ENCODE data around the gene SOHLH1. TPM values are rescaled to one million over a fixed set of nuclear protein-coding genes. Genes with fewer than 3 reads are reported as not detected.

SOHLH1 gene
- total RNA-seq, 1 experiment from 2014 or later = not detected

DNA sequence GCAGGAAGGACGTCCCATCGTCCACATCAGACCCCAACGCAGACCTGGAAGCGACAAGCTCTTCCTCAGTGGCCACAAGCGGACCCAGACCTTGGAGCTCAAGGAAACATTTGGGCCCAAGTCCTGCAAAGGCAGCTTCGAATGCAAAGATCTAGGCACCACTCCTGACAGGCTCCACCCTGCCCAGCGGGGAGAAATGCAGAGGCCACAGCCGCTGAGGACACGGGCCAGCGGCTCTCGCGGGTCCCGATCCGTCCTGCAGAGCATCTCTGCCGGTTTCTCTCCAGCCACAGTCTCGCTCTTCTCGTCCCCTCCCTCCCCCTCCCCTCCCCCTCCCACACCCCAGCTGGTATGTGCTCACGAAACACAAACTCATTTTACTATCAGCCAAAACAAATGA lies 4.9 kb downstream of the SOHLH1 start:
- TF ChIP-seq, protein P1, sequence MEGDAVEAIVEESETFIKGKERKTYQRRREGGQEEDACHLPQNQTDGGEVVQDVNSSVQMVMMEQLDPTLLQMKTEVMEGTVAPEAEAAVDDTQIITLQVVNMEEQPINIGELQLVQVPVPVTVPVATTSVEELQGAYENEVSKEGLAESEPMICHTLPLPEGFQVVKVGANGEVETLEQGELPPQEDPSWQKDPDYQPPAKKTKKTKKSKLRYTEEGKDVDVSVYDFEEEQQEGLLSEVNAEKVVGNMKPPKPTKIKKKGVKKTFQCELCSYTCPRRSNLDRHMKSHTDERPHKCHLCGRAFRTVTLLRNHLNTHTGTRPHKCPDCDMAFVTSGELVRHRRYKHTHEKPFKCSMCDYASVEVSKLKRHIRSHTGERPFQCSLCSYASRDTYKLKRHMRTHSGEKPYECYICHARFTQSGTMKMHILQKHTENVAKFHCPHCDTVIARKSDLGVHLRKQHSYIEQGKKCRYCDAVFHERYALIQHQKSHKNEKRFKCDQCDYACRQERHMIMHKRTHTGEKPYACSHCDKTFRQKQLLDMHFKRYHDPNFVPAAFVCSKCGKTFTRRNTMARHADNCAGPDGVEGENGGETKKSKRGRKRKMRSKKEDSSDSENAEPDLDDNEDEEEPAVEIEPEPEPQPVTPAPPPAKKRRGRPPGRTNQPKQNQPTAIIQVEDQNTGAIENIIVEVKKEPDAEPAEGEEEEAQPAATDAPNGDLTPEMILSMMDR (IDR thresholded peaks at IDR 0.05; ENCODE audit: unreplicated experiment) = no peak
- ChIA-PET POLR2A (no interaction called here), CTCF (interaction anchor here (0.9 to 1.5 kb wide), 2 partner anchors 8 to 916 kb away, joined by 3 to 4 read pairs; partner anchors contain the start of gene KCNT1)
- no peak overlapping the region for H3K27ac Mint-ChIP-seq (ENCODE audit: low read depth, unreplicated experiment)
- H3K9me3 Mint-ChIP-seq (ENCODE audit: unreplicated experiment) = no peaks in the 10 kb centered on the region
- no peaks in the 10 kb centered on the region for H3K36me3 Mint-ChIP-seq (ENCODE audit: insufficient read depth, unreplicated experiment)
- no TSS peak for BruUV-seq (replicated peaks)
- peaks cover 6% of the 10 kb centered on the region for H3K4me1 Mint-ChIP-seq (ENCODE audit: insufficient read depth, unreplicated experiment)
- H3K27me3 Mint-ChIP-seq (ENCODE audit: insufficient read depth, unreplicated experiment) = no peaks in the 10 kb centered on the region
- H3K4me3 Mint-ChIP-seq (ENCODE audit: unreplicated experiment) = no peak overlapping the region
- no peak for DNase-seq (ENCODE audit: unreplicated experiment)
- intact Hi-C loops (cut with micrococcal nuclease) = no loop called here

DNA sequence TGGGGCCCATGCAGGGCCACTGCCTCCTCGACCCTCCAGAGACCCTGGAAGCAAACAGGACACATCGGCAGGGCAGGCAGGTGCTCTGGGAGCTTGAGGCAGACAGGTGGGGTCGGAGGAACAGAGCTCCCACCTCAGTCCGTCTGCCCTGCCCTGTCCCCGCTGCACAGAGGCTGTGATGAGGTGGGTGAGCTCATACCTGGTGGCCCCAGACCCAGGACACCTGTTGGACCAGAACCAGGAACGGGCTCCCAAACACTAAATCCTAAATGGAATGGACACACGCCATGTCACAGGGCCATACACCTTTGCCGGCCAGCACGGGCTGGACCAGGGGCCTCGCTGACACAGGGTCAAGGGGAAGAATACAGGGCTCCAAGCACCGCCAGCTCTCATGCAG lies 5.5 kb downstream of the SOHLH1 start:
- TF ChIP-seq, protein P1 (IDR thresholded peaks at IDR 0.05; ENCODE audit: unreplicated experiment) = no peak
- no peaks in the 10 kb centered on the region for H3K36me3 Mint-ChIP-seq (ENCODE audit: insufficient read depth, unreplicated experiment)
- H3K4me1 Mint-ChIP-seq (ENCODE audit: insufficient read depth, unreplicated experiment) = peaks cover 6% of the 10 kb centered on the region
- intact Hi-C loops (cut with micrococcal nuclease) = no loop called here
- no peak for DNase-seq (ENCODE audit: unreplicated experiment)
- ChIA-PET CTCF (interaction anchor here (0.6 to 1.5 kb wide), 3 partner anchors 9 to 915 kb away, joined by 3 to 4 read pairs (median 4); partner anchors contain the start of gene KCNT1), POLR2A (no interaction called here)
- H3K4me3 Mint-ChIP-seq (ENCODE audit: unreplicated experiment) = no peak overlapping the region
- H3K9me3 Mint-ChIP-seq (ENCODE audit: unreplicated experiment) = no peaks in the 10 kb centered on the region
- BruUV-seq (replicated peaks) = no TSS peak
- H3K27me3 Mint-ChIP-seq (ENCODE audit: insufficient read depth, unreplicated experiment) = no peaks in the 10 kb centered on the region
- no peak overlapping the region for H3K27ac Mint-ChIP-seq (ENCODE audit: low read depth, unreplicated experiment)

GRCh38 chr9:135693265-135693664 lies 6.0 kb downstream of the SOHLH1 start:
- H3K36me3 Mint-ChIP-seq (ENCODE audit: insufficient read depth, unreplicated experiment) = no peaks in the 10 kb centered on the region
- no peak overlapping the region for H3K27ac Mint-ChIP-seq (ENCODE audit: low read depth, unreplicated experiment)
- H3K27me3 Mint-ChIP-seq (ENCODE audit: insufficient read depth, unreplicated experiment) = no peaks in the 10 kb centered on the region
- POLR2A ChIA-PET = no interaction called here
- H3K9me3 Mint-ChIP-seq (ENCODE audit: unreplicated experiment) = no peaks in the 10 kb centered on the region
- TF ChIP-seq, protein P1 (IDR thresholded peaks at IDR 0.05; ENCODE audit: unreplicated experiment) = no peak
- no TSS peak for BruUV-seq (replicated peaks)
- intact Hi-C loops (cut with micrococcal nuclease) = no loop called here
- no peak overlapping the region for H3K4me3 Mint-ChIP-seq (ENCODE audit: unreplicated experiment)
- peak; percentile 17 for DNase-seq (ENCODE audit: unreplicated experiment)
- CTCF ChIA-PET = interaction anchor here (0.6 to 1.5 kb wide), 3 partner anchors 9 to 915 kb away, joined by 3 to 4 read pairs (median 4); partner anchors contain the start of gene KCNT1
- peaks cover 6% of the 10 kb centered on the region for H3K4me1 Mint-ChIP-seq (ENCODE audit: insufficient read depth, unreplicated experiment)

DNA sequence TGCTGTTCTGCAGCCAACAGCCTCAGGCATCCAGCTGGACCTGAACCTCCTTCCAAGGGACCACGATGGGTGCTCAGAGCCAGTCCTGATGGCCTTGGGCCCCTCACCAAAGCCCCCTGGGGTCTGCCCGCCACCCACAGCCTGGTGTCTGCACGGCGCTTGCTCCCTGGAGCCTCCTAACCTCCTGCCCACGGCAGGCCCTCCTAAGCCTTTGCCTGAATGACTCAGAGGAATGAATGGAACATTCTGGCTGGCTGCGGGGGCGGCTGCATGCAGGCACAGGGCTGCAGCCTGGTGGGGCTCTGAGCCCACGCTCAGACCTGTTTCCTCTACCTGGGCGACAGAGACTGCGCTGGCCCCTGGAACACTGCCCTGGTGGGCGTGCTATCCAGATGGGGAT lies 6.9 kb downstream of the SOHLH1 start:
- Mint-ChIP-seq H3K4me3 (ENCODE audit: unreplicated experiment) (no peak overlapping the region), H3K36me3 (ENCODE audit: insufficient read depth, unreplicated experiment) (no peaks in the 10 kb centered on the region), H3K27ac (ENCODE audit: low read depth, unreplicated experiment) (no peak overlapping the region), H3K4me1 (ENCODE audit: insufficient read depth, unreplicated experiment) (peaks cover 6% of the 10 kb centered on the region), H3K27me3 (ENCODE audit: insufficient read depth, unreplicated experiment) (no peaks in the 10 kb centered on the region), H3K9me3 (ENCODE audit: unreplicated experiment) (no peaks in the 10 kb centered on the region)
- TF ChIP-seq, protein P1 (IDR thresholded peaks at IDR 0.05; ENCODE audit: unreplicated experiment) = no peak
- no TSS peak for BruUV-seq (replicated peaks)
- POLR2A ChIA-PET = no interaction called here
- CTCF ChIA-PET = no interaction called here
- intact Hi-C loops (cut with micrococcal nuclease) = no loop called here
- peak; percentile 49 for DNase-seq (ENCODE audit: unreplicated experiment)
